Cerebellar cortex (tissue), 1 donor: ENCODE data around the gene PDIA6.
A peak's percentile ranks its signal among the peaks of the same experiment; 100 is the strongest.
"Not testable (repeated sequence)": the region's sequence is repeated elsewhere in the genome, so short reads cannot be mapped to it uniquely, and the experiment has no call there.

Experiments used
- DNase-seq: peaks from one replicate; pipeline ENCODE4 v3.0.0-alpha.2; 2015; ENCODE audit warnings: low spot score

PDIA6 gene

GRCh38 chr2:10832203-10832936, 19.8 kb upstream of the PDIA6 start:
- DNase-seq = peak; percentile 79

GRCh38 chr2:10831400-10831985, 18.9 kb upstream of the PDIA6 start:
- no peak for DNase-seq

- no peak for DNase-seq
Observed at GRCh38 chr2:10830641-10831399, 18.2 kb upstream of the PDIA6 start.

- DNase-seq = no peak
Observed at GRCh38 chr2:10830203-10830602, 17.6 kb upstream of the PDIA6 start.

GRCh38 chr2:10829299-10829698, 16.7 kb upstream of the PDIA6 start:
- DNase-seq = no peak

GRCh38 chr2:10828346-10828745, 15.8 kb upstream of the PDIA6 start:
- DNase-seq = no peak

- DNase-seq = no peak
Observed at GRCh38 chr2:10826625-10827024, 14.0 kb upstream of the PDIA6 start.

GRCh38 chr2:10826026-10826425, 13.4 kb upstream of the PDIA6 start:
- DNase-seq = no peak

- DNase-seq = no peak
Observed at GRCh38 chr2:10824191-10824590, 11.6 kb upstream of the PDIA6 start.

- DNase-seq = no peak
Observed at GRCh38 chr2:10820978-10821695, 8.6 kb upstream of the PDIA6 start.

- no peak for DNase-seq
Observed at GRCh38 chr2:10820562-10820961, 8.0 kb upstream of the PDIA6 start.

- no peak for DNase-seq
Observed at GRCh38 chr2:10819714-10820314, 7.2 kb upstream of the PDIA6 start.

- no peak for DNase-seq
Observed at GRCh38 chr2:10818984-10819383, 6.4 kb upstream of the PDIA6 start.

- not testable (repeated sequence) for DNase-seq
Observed at GRCh38 chr2:10818305-10818704, 5.7 kb upstream of the PDIA6 start.

- DNase-seq = peak; percentile 20
Observed at GRCh38 chr2:10817413-10817812, 4.8 kb upstream of the PDIA6 start.

GRCh38 chr2:10814571-10815331, 2.2 kb upstream of the PDIA6 start:
- DNase-seq = peak; percentile 20

- DNase-seq = no peak
Observed at GRCh38 chr2:10814142-10814541, 1.6 kb upstream of the PDIA6 start.

GRCh38 chr2:10813163-10814138, 866 bp upstream of the PDIA6 start:
- DNase-seq = not testable (repeated sequence)

GRCh38 chr2:10811517-10811916, 1.1 kb downstream of the PDIA6 start:
- no peak for DNase-seq
